HG03442 (cell line): ENCODE measurements around the gene NUBP2.

Experiments
- ATAC-seq: cut with Tn5 transposase; IDR thresholded peaks from one replicate; pipeline ENCODE4 v1.9.1; 2021; ENCODE audit warnings: mild to moderate bottlenecking, moderate library complexity; ENCODE audit not compliant: unreplicated experiment

Gene NUBP2

GRCh38 chr16:1771864-1772361 is 10.8 kb upstream of the NUBP2 start:
- ATAC-seq = no peak

- peak; percentile 4 for ATAC-seq
Measured at GRCh38 chr16:1772362-1772907, 10.3 kb upstream of the NUBP2 start, which contains the start of gene EME2. Gene EME2 (plus strand): TSS chr16:1772810. CDS start chr16:1773228, 418 bp downstream.

GRCh38 chr16:1772908-1773702 is 9.7 kb upstream of the NUBP2 start, which contains the start of gene MRPS34:
Gene MRPS34 (minus strand): TSS chr16:1773134. CDS start chr16:1773119, 15 bp downstream.
- ATAC-seq = peak; percentile 37

GRCh38 chr16:1773703-1774447 is 8.9 kb upstream of the NUBP2 start:
- ATAC-seq = peak; percentile 8

- no peak for ATAC-seq
Measured at GRCh38 chr16:1774448-1774780, 8.3 kb upstream of the NUBP2 start.

GRCh38 chr16:1775006-1775845 is 7.5 kb upstream of the NUBP2 start:
- no peak for ATAC-seq

- no peak for ATAC-seq
Measured at GRCh38 chr16:1775846-1776671, 6.7 kb upstream of the NUBP2 start.

- ATAC-seq = no peak
Measured at GRCh38 chr16:1776672-1776955, 6.1 kb upstream of the NUBP2 start.

GRCh38 chr16:1776991-1777374 is 5.8 kb upstream of the NUBP2 start:
- no peak for ATAC-seq

- ATAC-seq = no peak
Measured at GRCh38 chr16:1777375-1778199, 5.2 kb upstream of the NUBP2 start.

GRCh38 chr16:1778200-1779179 is 4.3 kb upstream of the NUBP2 start:
- no peak for ATAC-seq

GRCh38 chr16:1779234-1779701 is 3.5 kb upstream of the NUBP2 start:
- ATAC-seq = no peak

- no peak for ATAC-seq
Measured at GRCh38 chr16:1779741-1780676, 2.8 kb upstream of the NUBP2 start.

GRCh38 chr16:1780677-1781072 is 2.1 kb upstream of the NUBP2 start:
- ATAC-seq = no peak

GRCh38 chr16:1781254-1781653 is 1.5 kb upstream of the NUBP2 start:
- ATAC-seq = no peak

GRCh38 chr16:1781758-1782407 is 877 bp upstream of the NUBP2 start:
- peak; percentile 9 for ATAC-seq
